Germinal center (tissue), 1 donor: ENCODE data around the gene KDM4E.

ENCODE experiments used
- DNase-seq: peaks from one replicate; pipeline ENCODE4 v3.0.0; 2012; ENCODE audit warnings: mixed read lengths, low spot score

The KDM4E gene

DNA sequence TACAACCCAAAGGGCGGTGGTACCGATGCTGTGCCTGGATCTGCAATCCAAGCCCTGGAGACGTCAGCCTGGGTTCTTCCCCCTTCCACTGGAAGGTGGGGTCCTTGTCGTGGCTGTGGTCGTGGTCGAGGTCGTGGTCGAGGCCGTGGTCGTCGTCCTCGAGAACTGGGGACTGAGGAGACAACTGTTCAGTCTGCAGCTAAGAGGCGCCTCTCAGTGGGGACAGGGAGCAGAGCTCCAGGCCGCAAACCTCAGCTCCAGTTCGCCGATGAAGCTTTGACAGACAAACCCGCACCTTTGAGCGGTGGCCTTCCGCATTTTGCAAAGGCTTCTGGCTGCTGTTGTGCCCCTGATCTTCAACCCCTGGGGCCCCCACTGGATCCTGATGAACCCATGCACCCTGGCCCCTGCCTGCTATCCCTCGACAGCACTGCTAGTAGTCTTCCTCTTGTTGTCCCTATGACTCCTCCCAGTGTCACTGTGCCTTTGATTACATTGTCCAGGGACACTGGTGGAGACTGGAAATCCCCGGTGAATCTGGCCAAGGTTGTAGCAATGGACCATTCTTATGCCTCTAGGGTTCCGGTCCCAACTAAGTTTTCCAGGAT, 25.6 kb downstream of the KDM4E start:
- DNase-seq: no peak

DNA sequence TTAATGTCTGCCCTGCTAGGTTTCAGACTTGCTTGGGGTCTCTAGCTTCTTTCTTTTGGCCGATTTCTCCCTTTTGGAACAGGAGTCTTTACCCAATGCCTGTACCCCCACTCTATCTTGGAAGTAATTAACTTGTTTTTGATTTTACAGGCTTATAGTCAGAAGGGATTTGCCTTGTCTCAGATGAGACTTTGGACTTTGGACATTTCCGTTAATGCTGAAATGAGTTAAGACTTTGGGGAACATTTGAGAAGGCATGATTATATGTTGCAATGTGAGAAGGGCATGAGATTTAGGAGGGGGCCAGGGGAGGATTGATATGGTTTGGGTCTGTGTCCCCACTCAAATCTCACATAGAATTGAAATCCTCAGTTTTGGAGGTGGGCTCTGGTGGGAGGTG, 29.3 kb downstream of the KDM4E start:
- no peak for DNase-seq

DNA sequence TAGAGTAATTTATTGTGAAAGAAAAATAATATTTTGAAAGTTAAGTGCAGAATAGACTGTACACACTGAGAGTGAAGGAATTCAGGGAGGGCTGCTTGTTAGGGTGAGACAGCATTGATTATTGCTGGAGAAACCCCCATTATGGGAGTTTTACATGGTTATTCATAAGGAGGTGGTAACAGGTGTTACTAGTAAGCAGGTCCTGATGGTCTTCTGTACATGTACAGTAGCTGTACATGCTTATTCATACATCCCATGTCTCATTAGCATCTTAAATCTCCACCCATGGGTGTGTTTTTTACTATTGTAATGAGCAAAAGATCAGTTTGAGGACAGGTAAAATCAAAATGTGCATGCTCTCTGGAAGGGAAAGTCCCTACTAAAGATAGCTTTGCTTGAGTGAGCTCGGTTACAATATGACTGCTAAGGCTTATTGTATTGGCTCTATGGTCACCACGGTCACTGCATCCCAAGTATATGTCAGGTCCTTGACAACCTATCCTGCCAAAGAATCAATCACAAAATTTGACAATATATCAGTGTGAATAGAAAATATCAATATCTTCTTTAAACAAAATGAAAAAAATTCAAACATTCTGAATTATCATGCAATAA, 30.3 kb downstream of the KDM4E start:
- DNase-seq: no peak

DNA sequence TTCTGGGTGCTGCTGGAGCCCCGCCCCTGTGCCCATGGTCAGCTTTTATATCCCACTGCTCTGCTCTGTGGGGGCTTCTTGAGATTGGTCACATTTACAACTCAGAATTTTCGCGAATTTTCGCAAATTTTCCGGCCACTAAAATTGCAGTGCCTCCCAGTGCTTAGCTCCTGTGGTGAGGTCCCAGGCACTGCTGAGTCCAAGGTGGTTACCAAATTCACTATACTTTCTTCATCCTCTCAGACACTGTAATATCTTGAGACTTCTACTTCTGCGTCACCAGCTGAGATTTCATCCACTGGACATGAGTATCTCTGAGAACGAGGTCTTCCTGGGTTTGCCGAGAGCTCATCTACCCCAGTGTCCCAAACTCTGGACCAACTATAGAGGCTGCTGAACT, 32.9 kb downstream of the KDM4E start:
- DNase-seq: no peak

DNA sequence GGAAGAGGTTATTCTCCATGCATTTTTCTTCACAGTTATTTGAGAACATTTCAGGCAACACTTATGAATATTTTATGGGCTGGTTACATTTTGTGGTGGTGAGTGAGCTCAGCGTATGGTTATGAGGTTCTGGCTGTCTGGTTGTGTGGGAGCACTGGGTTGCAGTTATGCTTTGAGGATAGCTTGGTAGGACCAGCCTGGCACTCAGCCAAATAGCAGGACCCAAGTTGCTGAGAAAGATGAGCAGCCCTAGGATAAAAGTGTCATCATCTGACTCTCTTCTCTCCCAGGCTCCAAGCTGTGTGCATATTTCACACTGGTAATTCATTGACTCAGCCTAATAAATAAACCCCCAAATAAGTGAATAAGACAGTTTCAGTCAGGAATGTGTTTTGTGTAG, 33.6 kb downstream of the KDM4E start:
- no peak for DNase-seq

DNA sequence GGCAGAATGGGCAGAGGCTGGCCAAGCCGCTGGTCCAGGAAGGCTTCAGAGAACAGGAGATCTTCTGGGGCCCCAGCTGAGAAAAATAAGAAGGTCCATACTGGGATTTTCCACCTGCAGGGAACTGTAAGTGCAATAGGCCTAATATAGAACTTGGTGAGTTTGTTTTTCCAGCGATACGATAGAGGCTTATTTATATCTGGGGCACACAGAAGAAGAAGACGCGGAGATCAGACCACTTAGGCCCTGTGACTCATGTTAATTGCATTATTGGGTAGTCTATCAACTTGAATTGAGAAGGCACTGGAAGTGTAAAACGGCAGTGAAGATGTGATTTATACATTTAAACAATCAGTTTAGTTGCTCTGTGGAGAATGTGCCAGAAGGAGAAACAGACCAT, 34.0 kb downstream of the KDM4E start:
- no peak for DNase-seq

DNA sequence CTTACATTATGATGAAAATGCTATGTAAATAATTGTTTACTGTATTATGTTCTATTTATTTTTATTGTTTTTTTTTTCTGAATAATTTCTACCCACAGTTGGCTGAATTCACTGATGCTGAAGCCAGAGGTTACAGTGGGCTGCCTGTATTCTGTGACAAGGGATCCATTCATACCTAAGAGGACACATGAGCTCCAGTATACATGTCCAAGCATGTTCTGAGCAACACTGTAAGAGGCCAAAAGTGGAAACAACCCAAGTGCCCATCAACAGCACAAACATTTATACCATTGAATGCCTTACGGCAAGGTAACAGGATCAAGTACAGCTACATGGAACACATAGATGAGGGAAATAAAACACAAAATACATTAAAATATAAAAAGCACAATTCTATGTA, 40.3 kb downstream of the KDM4E start:
- DNase-seq: no peak

DNA sequence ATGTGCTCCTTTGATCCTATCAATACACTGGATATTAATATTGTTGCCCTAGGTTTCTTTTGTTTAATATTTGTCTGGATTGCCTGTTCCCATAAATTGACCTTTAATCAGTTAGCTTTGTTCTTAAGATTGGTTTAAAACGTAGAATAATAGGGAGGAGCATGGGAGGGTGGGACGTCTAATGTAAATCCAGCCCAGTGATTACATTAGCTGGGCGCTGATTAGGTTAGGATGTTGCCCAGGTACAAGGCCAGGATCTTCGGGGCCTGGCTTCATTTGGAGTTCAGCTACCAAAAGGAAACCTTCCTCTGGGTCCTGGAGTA, 41.6 kb downstream of the KDM4E start, which contains the start of gene SRSF8:
Gene SRSF8, plus strand, starts transcription at position 204 of the 323 bp plus-strand sequence. CDS start 308 bp downstream, outside the sequence.
- no peak for DNase-seq

DNA sequence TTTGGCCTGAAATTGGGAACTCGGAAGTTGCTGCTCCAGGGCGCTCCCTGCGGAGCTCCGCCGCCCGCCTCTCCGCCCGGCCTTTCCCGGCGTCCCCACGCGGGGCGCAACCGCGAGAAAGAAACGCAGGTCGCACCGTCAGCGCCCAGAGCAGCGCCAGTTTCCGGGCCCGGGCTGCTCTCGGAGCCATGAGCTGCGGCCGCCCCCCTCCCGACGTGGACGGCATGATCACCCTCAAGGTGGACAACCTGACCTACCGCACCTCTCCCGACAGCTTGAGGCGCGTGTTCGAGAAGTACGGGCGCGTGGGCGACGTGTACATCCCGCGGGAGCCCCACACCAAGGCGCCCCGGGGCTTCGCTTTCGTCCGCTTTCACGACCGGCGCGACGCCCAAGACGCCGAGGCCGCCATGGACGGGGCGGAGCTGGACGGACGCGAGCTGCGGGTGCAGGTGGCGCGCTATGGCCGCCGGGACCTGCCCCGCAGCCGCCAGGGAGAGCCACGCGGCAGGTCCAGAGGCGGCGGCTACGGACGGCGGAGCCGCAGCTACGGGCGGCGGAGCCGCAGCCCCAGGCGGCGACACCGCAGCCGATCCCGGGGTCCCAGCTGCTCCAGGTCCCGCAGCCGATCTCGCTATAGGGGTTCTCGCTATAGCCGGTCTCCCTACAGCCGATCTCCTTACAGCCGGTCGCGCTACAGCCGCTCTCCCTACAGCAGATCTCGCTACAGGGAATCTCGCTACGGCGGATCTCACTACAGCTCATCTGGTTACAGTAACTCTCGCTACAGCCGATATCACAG, 42.2 kb downstream of the KDM4E start:
- peak; percentile 59 for DNase-seq

DNA sequence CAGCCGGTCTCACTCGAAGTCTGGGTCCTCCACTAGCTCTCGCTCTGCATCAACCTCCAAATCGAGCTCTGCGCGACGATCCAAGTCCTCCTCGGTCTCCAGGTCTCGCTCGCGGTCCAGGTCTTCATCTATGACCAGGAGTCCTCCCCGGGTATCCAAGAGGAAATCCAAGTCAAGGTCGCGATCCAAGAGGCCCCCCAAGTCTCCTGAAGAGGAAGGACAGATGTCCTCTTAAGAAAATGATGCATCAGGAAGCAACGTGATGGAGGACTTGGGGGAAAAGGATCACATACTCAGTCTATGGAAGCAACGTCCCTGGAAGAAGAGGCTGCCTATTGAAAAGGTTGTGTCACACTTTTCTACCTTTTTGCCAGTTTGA, 42.8 kb downstream of the KDM4E start:
- DNase-seq: no peak

DNA sequence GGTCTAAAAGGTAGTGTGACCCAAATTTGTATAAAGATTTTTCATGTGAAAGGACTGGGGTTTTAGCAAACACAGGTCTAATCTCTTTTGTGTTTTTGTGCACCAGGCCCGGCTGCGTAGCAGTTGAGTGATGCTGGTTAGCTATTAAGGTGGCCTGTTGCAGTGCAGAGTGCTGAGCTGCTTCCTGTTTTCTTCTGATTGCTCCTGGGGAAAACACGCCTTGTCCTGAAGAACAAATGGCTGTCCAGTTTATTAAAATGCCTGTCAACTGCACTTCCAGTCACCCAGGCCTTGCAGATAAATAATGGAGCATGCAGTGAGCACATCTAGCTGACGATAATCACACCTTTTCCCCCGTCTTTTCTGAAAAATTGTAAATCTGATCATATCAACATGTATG, 43.5 kb downstream of the KDM4E start:
- peak; percentile 64 for DNase-seq

DNA sequence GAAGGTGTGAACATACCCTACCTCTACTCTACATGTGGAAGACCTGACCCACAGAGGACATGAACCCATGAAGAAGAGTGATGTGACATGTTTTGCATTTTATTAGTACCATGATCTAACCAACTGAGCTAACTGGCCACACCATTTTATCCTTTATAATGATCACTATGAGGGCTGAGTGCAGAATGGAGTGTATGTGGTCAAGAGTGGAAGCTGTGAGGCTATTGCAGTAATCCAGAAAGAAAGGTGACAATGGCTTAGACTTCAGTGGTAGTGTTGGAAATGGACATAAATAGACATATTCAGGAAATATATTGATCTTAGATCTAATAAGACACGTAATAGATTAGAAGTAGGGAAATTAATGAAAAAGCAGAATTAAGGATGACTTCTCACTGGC, 45.4 kb downstream of the KDM4E start:
- DNase-seq: no peak

DNA sequence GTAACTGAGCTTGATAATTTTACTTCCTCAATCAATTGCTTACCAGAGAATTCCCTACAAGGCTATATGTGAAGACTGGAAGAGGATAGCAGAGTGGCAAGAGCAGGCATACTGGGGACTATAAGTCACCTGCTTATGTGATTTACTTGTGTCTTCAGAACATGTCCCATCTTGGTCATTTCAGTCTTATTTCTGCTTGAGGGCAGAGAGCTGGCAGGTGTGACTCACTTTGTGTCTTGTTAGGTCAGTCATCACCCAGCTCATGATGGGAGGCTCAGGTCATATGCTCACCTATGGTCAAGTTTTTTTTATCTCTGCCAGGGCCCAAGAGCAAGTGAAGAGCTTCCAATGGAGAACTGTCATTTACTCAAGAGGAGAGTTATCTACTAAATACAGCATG, 47.9 kb downstream of the KDM4E start:
- DNase-seq: no peak

DNA sequence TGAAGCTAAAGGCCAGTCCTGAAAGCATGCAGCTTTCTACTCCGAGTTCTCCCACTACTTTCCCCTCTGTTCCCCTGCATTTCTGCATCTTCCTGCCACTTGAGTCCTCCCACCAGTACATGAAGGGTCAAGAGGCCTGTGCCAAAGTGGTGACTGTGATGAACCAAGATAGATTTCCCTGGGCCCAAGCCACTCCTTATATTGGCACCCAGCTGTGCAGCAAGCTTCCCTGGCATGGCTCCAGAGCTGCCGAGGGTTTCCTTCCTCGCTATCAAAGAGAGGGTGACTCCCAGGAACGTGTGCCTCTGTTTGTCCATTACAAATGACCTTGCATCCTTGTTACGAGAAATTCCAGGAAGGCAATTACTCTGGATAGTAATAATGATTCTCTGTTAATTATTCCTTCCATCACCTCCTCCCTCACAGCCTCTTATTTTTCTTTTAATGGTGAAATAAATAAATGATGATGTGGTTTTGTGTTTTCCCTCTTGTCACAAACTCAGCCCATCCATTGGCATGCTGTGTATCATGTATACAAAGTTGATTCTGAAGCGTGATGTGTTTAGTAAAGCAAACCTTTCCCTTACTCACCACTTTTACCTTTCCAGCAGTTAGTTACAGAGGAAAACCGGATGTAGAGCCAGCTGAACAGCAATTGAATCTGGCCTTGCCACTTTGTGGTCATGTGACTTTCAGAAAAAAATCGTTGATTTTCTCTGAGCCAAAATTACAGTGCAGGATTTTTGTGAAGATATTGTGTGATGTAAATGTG, 49.9 kb downstream of the KDM4E start:
- DNase-seq: no peak

DNA sequence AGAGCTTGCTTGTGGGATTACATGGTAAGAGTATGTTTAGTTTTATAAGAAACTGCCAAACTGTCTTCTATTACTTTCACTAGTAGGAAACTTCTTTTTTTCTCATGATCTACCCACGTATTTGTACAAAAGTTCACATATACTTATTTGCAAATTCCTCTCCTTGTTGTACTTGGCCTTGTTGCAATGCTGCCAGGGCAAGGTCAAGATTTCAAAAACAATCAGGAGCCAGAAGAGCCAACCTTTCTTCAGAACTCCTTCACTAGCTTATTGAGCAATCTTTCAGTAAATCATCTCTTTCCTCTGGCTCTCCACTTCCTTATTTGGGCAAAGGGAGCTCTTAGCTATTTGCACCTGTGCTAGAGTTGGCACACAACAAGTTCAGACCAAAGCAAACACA, 51.4 kb downstream of the KDM4E start:
- no peak for DNase-seq

DNA sequence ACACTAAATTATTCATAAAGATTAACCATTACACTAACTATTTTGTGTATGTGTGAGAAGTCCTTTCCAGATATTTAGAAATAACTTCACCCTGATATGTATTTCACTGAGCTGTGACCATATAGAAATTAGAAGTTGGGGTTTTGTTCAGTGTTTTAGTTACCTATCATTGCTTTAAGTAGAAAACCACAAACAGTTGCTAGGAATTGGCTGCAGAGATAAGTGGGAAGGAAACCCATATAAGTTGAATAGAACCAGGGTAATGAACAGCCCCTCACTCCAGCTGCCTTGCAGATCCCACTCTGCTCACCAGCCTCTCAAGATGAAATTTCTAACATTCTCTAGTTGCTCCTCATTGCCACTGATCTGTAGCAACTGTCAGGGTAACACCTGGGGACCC, 51.9 kb downstream of the KDM4E start:
- DNase-seq: no peak
